ENCODE measurements around the gene UNC119. TPM values are rescaled to one million over a fixed set of nuclear protein-coding genes. Genes with fewer than 3 reads are reported as not detected.

Gene UNC119
- total RNA-seq, 1 donor from 2014 or later = 18.0 TPM

- no peak for DNase-seq (ENCODE audit: low read depth in 2 of 2)
These were observed 7.9 kb downstream of the UNC119 start for GRCh38 chr17:28544402-28545140.

- no peak for DNase-seq (ENCODE audit: low read depth in 2 of 2)
These were observed 11.0 kb downstream of the UNC119 start for GRCh38 chr17:28541439-28541838.

- no peak for DNase-seq (ENCODE audit: low read depth in 2 of 2)
These were observed 12.2 kb downstream of the UNC119 start for GRCh38 chr17:28540231-28540630.

GRCh38 chr17:28538296-28538895 lies 14.0 kb downstream of the UNC119 start:
- DNase-seq (ENCODE audit: low read depth in 2 of 2) = no peak

GRCh38 chr17:28537219-28537610 lies 15.2 kb downstream of the UNC119 start:
- no peak for DNase-seq (ENCODE audit: low read depth in 2 of 2)

GRCh38 chr17:28536532-28537218 lies 15.7 kb downstream of the UNC119 start:
- no peak for DNase-seq (ENCODE audit: low read depth in 2 of 2)

- no peak for DNase-seq (ENCODE audit: low read depth in 2 of 2)
These were observed 17.6 kb downstream of the UNC119 start for GRCh38 chr17:28534740-28535375.

GRCh38 chr17:28533091-28533807 lies 19.2 kb downstream of the UNC119 start:
- no peak for DNase-seq (ENCODE audit: low read depth in 2 of 2)

GRCh38 chr17:28532050-28532960 lies 20.1 kb downstream of the UNC119 start:
- DNase-seq (ENCODE audit: low read depth in 2 of 2) = no peak

GRCh38 chr17:28530926-28531325 lies 21.5 kb downstream of the UNC119 start:
- no peak for DNase-seq (ENCODE audit: low read depth in 2 of 2)

GRCh38 chr17:28530250-28530649 lies 22.2 kb downstream of the UNC119 start:
- no peak for DNase-seq (ENCODE audit: low read depth in 2 of 2)

GRCh38 chr17:28529013-28529400 lies 23.4 kb downstream of the UNC119 start:
- DNase-seq (ENCODE audit: low read depth in 2 of 2) = no peak

- DNase-seq (ENCODE audit: low read depth in 2 of 2) = no peak
These were observed 24.0 kb downstream of the UNC119 start for GRCh38 chr17:28528327-28529012.

GRCh38 chr17:28527859-28528258 lies 24.6 kb downstream of the UNC119 start:
- DNase-seq (ENCODE audit: low read depth in 2 of 2) = no peak

- DNase-seq (ENCODE audit: low read depth in 2 of 2) = no peak
These were observed 25.2 kb downstream of the UNC119 start for GRCh38 chr17:28527181-28527681.

GRCh38 chr17:28526381-28526780 lies 26.0 kb downstream of the UNC119 start:
- DNase-seq (ENCODE audit: low read depth in 2 of 2) = no peak

- DNase-seq (ENCODE audit: low read depth in 2 of 2) = no peak
These were observed 27.7 kb downstream of the UNC119 start for GRCh38 chr17:28524476-28525424.

- DNase-seq (ENCODE audit: low read depth in 2 of 2) = no peak
These were observed 28.5 kb downstream of the UNC119 start for GRCh38 chr17:28523876-28524275.

- DNase-seq (ENCODE audit: low read depth in 2 of 2) = no peak
These were observed 29.2 kb downstream of the UNC119 start for GRCh38 chr17:28523186-28523585.

Measured in dermis microvascular lymphatic vessel endothelial cell (primary cell).